ENCODE results near the gene PEX12. TPM values are rescaled to one million over a fixed set of nuclear protein-coding genes. Genes with fewer than 3 reads are reported as not detected.
A peak's percentile ranks its signal among the peaks of the same experiment; 100 is the strongest.

The PEX12 gene
- total RNA-seq, 1 experiment from 2014 or later: 5.2 TPM

DNA sequence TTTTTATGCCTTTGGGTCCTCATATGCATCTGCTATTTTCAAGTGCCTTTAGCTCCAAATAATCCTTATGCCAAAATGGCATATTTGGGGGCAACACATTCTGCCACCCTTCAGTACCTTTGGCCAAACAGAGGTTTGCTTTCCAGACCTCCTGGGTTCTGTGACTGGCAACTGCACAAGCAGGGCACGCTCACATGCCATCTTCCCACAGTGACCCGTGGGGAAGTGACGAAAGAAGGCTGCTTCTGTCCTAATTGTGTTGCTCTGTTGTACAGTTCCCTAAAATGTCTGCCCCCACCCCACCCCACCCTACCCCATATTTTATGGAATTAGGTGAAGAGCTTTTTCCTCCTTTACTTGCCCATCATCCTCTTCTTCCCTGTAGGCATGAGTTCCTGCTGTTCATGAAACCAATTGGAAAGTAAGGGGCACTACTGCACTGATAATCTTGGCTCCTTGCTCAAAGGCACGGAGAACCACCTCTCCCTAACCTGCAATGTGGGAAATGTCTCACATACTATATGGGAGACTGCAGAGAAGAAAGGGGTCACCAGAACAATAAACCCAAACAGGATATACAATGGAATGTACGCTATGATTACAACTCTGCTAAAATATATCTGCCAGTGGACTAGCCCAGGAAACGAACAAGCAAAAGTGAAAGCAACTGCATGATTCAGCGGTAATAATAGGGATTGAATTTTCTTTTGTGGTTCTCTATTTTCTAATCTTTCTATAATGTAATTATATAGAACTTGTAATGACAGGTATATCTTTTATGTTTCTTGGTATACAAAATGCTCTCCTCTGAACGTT is 37.6 kb downstream of the PEX12 start:
- H3K27me3 Mint-ChIP-seq (ENCODE audit: low read depth): peaks cover 14% of the 10 kb centered on the region
- TF ChIP-seq MYBL2 (CRISPR knock-in tag; IDR thresholded peaks at IDR 0.05): no peak
- no peak for TF ChIP-seq EMX1 (CRISPR knock-in tag; IDR thresholded peaks at IDR 0.05)
- no peak for TF ChIP-seq NFATC4 (CRISPR knock-in tag; IDR thresholded peaks at IDR 0.05)
- TF ChIP-seq, protein P1, sequence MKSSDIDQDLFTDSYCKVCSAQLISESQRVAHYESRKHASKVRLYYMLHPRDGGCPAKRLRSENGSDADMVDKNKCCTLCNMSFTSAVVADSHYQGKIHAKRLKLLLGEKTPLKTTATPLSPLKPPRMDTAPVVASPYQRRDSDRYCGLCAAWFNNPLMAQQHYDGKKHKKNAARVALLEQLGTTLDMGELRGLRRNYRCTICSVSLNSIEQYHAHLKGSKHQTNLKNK (CRISPR knock-in tag; IDR thresholded peaks at IDR 0.05): no peak
- TF ChIP-seq ZNF121 (CRISPR knock-in tag; IDR thresholded peaks at IDR 0.05): no peak
- TF ChIP-seq, protein P2, sequence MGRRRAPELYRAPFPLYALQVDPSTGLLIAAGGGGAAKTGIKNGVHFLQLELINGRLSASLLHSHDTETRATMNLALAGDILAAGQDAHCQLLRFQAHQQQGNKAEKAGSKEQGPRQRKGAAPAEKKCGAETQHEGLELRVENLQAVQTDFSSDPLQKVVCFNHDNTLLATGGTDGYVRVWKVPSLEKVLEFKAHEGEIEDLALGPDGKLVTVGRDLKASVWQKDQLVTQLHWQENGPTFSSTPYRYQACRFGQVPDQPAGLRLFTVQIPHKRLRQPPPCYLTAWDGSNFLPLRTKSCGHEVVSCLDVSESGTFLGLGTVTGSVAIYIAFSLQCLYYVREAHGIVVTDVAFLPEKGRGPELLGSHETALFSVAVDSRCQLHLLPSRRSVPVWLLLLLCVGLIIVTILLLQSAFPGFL (CRISPR knock-in tag; IDR thresholded peaks at IDR 0.05; ENCODE audit: borderline replicate concordance): no peak
- TF ChIP-seq ATF1 (CRISPR knock-in tag; IDR thresholded peaks at IDR 0.05): no peak
- TF ChIP-seq CBFB (CRISPR knock-in tag; IDR thresholded peaks at IDR 0.05; ENCODE audit: low read depth): no peak
- no peak for TF ChIP-seq TCF7 (CRISPR knock-in tag; IDR thresholded peaks at IDR 0.05; ENCODE audit: low read depth)
- no peak for TF ChIP-seq PRRX2 (CRISPR knock-in tag; IDR thresholded peaks at IDR 0.05)
- no peak for TF ChIP-seq ZNF219 (CRISPR knock-in tag; IDR thresholded peaks at IDR 0.05; ENCODE audit: borderline replicate concordance)
- no peak for ATAC-seq
- no peak overlapping the region for H3K4me3 Mint-ChIP-seq
- ChIA-PET POLR2A (no interaction called here), CTCF (interaction anchor here (1.2 kb wide), 1 partner anchor 102 kb away, joined by 3 read pairs; no protein-coding TSS in a partner anchor)
- no peak overlapping the region for H3K27ac Mint-ChIP-seq
- DNase-seq (ENCODE audit: low spot score): no peak
- H3K36me3 Mint-ChIP-seq: no peaks in the 10 kb centered on the region
- H3K9me3 Mint-ChIP-seq: no peaks in the 10 kb centered on the region
- no peaks in the 10 kb centered on the region for H3K4me1 Mint-ChIP-seq

DNA sequence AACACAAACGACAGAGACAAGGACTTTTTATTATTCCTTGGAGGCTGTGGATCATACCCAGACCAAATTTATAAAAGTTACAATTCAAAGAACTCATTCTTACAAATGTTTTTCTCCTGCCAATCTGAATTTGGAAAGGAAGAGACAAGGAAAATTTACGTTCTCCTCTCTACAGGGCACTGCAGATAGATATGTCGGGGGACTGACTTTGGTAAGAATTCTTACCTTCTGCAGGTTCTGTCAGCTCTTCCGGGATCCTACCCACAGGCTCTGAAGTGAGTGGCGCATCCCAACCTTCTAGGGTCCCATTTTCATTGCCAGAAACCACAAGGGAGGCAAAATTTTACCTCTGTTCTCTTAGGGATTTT is 38.7 kb downstream of the PEX12 start:
- Mint-ChIP-seq H3K27ac (no peak overlapping the region), H3K4me3 (no peak overlapping the region), H3K36me3 (no peaks in the 10 kb centered on the region), H3K9me3 (no peaks in the 10 kb centered on the region), H3K4me1 (no peaks in the 10 kb centered on the region), H3K27me3 (ENCODE audit: low read depth) (peaks cover 10% of the 10 kb centered on the region; the same call in 1 of the 2 replicates)
- peak; percentile 26; the same call in 1 of the 2 replicates for ATAC-seq
- ChIA-PET POLR2A (no interaction called here), CTCF (interaction anchor here (0.5 to 3.9 kb wide), 47 partner anchors 8 to 529 kb away, joined by 3 to 54 read pairs (median 4); partner anchors contain the start of genes AP2B1, PEX12, SLFN5 and UNC45B)
- no peak for DNase-seq (ENCODE audit: low spot score)
- TF ChIP-seq, protein P3, sequence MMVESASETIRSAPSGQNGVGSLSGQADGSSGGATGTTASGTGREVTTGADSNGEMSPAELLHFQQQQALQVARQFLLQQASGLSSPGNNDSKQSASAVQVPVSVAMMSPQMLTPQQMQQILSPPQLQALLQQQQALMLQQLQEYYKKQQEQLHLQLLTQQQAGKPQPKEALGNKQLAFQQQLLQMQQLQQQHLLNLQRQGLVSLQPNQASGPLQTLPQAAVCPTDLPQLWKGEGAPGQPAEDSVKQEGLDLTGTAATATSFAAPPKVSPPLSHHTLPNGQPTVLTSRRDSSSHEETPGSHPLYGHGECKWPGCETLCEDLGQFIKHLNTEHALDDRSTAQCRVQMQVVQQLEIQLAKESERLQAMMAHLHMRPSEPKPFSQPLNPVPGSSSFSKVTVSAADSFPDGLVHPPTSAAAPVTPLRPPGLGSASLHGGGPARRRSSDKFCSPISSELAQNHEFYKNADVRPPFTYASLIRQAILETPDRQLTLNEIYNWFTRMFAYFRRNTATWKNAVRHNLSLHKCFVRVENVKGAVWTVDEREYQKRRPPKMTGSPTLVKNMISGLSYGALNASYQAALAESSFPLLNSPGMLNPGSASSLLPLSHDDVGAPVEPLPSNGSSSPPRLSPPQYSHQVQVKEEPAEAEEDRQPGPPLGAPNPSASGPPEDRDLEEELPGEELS (CRISPR knock-in tag; IDR thresholded peaks at IDR 0.05): no peak
- TF ChIP-seq FOXP1 (CRISPR knock-in tag; IDR thresholded peaks at IDR 0.05; ENCODE audit: borderline replicate concordance): no peak
- no peak for TF ChIP-seq ZNF219 (CRISPR knock-in tag; IDR thresholded peaks at IDR 0.05; ENCODE audit: borderline replicate concordance)
- TF ChIP-seq, protein P4, sequence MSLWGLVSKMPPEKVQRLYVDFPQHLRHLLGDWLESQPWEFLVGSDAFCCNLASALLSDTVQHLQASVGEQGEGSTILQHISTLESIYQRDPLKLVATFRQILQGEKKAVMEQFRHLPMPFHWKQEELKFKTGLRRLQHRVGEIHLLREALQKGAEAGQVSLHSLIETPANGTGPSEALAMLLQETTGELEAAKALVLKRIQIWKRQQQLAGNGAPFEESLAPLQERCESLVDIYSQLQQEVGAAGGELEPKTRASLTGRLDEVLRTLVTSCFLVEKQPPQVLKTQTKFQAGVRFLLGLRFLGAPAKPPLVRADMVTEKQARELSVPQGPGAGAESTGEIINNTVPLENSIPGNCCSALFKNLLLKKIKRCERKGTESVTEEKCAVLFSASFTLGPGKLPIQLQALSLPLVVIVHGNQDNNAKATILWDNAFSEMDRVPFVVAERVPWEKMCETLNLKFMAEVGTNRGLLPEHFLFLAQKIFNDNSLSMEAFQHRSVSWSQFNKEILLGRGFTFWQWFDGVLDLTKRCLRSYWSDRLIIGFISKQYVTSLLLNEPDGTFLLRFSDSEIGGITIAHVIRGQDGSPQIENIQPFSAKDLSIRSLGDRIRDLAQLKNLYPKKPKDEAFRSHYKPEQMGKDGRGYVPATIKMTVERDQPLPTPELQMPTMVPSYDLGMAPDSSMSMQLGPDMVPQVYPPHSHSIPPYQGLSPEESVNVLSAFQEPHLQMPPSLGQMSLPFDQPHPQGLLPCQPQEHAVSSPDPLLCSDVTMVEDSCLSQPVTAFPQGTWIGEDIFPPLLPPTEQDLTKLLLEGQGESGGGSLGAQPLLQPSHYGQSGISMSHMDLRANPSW (CRISPR knock-in tag; conservative IDR thresholded peaks at IDR 0.05; ENCODE audit: low read depth): no peak
- TF ChIP-seq, protein P5, sequence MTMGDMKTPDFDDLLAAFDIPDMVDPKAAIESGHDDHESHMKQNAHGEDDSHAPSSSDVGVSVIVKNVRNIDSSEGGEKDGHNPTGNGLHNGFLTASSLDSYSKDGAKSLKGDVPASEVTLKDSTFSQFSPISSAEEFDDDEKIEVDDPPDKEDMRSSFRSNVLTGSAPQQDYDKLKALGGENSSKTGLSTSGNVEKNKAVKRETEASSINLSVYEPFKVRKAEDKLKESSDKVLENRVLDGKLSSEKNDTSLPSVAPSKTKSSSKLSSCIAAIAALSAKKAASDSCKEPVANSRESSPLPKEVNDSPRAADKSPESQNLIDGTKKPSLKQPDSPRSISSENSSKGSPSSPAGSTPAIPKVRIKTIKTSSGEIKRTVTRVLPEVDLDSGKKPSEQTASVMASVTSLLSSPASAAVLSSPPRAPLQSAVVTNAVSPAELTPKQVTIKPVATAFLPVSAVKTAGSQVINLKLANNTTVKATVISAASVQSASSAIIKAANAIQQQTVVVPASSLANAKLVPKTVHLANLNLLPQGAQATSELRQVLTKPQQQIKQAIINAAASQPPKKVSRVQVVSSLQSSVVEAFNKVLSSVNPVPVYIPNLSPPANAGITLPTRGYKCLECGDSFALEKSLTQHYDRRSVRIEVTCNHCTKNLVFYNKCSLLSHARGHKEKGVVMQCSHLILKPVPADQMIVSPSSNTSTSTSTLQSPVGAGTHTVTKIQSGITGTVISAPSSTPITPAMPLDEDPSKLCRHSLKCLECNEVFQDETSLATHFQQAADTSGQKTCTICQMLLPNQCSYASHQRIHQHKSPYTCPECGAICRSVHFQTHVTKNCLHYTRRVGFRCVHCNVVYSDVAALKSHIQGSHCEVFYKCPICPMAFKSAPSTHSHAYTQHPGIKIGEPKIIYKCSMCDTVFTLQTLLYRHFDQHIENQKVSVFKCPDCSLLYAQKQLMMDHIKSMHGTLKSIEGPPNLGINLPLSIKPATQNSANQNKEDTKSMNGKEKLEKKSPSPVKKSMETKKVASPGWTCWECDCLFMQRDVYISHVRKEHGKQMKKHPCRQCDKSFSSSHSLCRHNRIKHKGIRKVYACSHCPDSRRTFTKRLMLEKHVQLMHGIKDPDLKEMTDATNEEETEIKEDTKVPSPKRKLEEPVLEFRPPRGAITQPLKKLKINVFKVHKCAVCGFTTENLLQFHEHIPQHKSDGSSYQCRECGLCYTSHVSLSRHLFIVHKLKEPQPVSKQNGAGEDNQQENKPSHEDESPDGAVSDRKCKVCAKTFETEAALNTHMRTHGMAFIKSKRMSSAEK (CRISPR knock-in tag; IDR thresholded peaks at IDR 0.05; ENCODE audit: borderline replicate concordance): no peak
- TF ChIP-seq ELF4 (CRISPR knock-in tag; IDR thresholded peaks at IDR 0.05; ENCODE audit: low read depth): no peak
- no peak for TF ChIP-seq JAZF1 (CRISPR knock-in tag; IDR thresholded peaks at IDR 0.05)
- no peak for TF ChIP-seq NR3C1 (CRISPR knock-in tag; conservative IDR thresholded peaks at IDR 0.05; ENCODE audit: low read depth)
- TF ChIP-seq, protein P6, sequence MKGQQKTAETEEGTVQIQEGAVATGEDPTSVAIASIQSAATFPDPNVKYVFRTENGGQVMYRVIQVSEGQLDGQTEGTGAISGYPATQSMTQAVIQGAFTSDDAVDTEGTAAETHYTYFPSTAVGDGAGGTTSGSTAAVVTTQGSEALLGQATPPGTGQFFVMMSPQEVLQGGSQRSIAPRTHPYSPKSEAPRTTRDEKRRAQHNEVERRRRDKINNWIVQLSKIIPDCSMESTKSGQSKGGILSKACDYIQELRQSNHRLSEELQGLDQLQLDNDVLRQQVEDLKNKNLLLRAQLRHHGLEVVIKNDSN (CRISPR knock-in tag; IDR thresholded peaks at IDR 0.05): no peak
- no peak for TF ChIP-seq KAT7 (CRISPR knock-in tag; IDR thresholded peaks at IDR 0.05; ENCODE audit: borderline replicate concordance)
- TF ChIP-seq, protein P7, sequence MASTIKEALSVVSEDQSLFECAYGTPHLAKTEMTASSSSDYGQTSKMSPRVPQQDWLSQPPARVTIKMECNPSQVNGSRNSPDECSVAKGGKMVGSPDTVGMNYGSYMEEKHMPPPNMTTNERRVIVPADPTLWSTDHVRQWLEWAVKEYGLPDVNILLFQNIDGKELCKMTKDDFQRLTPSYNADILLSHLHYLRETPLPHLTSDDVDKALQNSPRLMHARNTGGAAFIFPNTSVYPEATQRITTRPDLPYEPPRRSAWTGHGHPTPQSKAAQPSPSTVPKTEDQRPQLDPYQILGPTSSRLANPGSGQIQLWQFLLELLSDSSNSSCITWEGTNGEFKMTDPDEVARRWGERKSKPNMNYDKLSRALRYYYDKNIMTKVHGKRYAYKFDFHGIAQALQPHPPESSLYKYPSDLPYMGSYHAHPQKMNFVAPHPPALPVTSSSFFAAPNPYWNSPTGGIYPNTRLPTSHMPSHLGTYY (CRISPR knock-in tag; IDR thresholded peaks at IDR 0.05): no peak
- no peak for TF ChIP-seq SMAD3 (CRISPR knock-in tag; IDR thresholded peaks at IDR 0.05; ENCODE audit: borderline replicate concordance)
